Measurements from ENCODE around the gene TBC1D12. TPM values are rescaled to one million over a fixed set of nuclear protein-coding genes. Genes with fewer than 3 reads are reported as not detected.

TBC1D12 gene
- total RNA-seq, 3 donors from 2014 or later (not counting 1 experiment from before 2014, with no cell fraction given) = 1.2 to 4.8 (median 1.8) TPM

DNA sequence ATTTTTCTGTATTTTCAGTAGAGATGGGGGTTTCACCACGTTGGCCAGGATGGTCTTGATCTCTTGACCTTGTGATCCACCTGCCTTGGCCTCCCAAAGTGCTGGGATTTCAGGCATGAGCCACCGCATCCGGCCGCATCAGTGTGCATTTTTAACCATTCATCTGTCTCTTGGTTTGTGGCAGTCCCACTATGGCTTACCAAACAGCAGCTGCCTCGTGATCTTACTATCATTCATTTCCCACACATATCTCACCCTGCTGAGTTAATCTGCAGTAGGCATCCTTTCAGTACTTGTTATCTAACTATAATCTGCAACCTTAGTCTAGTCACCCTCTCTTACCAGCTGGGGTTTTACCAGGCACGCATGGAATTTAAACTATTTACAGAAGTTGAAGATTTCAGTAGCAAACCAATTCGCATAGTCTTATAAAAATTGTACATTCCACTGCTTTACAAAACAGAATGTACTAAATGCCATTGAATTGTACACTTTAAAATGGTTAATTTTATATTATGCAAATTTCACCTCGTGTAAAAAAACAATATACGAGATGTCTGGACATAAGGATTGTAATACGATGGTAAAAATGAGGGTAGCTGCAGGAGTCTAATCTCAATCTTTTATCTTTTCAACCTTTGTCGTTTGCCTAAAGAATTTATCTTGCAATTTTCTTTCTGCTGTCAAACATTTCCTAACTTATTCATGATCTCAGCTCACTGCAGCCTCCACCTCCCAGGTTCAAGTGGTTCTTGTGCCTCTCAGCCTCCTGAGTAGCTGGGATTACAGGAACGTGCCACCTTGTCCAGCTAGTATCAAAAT, 4.6 kb upstream of the TBC1D12 start:
- TF ChIP-seq, protein P1, sequence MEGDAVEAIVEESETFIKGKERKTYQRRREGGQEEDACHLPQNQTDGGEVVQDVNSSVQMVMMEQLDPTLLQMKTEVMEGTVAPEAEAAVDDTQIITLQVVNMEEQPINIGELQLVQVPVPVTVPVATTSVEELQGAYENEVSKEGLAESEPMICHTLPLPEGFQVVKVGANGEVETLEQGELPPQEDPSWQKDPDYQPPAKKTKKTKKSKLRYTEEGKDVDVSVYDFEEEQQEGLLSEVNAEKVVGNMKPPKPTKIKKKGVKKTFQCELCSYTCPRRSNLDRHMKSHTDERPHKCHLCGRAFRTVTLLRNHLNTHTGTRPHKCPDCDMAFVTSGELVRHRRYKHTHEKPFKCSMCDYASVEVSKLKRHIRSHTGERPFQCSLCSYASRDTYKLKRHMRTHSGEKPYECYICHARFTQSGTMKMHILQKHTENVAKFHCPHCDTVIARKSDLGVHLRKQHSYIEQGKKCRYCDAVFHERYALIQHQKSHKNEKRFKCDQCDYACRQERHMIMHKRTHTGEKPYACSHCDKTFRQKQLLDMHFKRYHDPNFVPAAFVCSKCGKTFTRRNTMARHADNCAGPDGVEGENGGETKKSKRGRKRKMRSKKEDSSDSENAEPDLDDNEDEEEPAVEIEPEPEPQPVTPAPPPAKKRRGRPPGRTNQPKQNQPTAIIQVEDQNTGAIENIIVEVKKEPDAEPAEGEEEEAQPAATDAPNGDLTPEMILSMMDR (IDR thresholded peaks at IDR 0.05) = no peak
- WGBS (ENCODE audit: insufficient coverage) = 84% methylated on average over 11 of the region's 12 CpGs
- Mint-ChIP-seq H3K27ac (no peak overlapping the region), H3K4me3 (no peak overlapping the region), H3K9me3 (peaks cover 0 to 2% of the 10 kb centered on the region in 2 donors), H3K36me3 (no peaks in the 10 kb centered on the region), H3K27me3 (ENCODE audit: low read depth in 2 of 2) (peaks cover 22 to 33% of the 10 kb centered on the region in 2 donors), H3K4me1 (no peaks in the 10 kb centered on the region)
- H3K4me1 ChIP-seq (ENCODE audit: control insufficient read depth, insufficient read depth, low read length) = peaks cover 8% of the 10 kb centered on the region
- no peak overlapping the region for H3K4me3 ChIP-seq (ENCODE audit: low read length)
- H3K9me3 ChIP-seq (ENCODE audit: control insufficient read depth, insufficient read depth, low read length) = no peaks in the 10 kb centered on the region
- H3K27ac ChIP-seq (ENCODE audit: low read length) = no peak overlapping the region
- intact Hi-C loops (cut with micrococcal nuclease) = no loop called here
- H3K27me3 ChIP-seq (ENCODE audit: control insufficient read depth, insufficient read depth, low read length) = peaks cover 6% of the 10 kb centered on the region
- no peaks in the 10 kb centered on the region for H3K36me3 ChIP-seq (ENCODE audit: control insufficient read depth, insufficient read depth, low read length)
- DNase-seq (no peak), ATAC-seq (no peak)

DNA sequence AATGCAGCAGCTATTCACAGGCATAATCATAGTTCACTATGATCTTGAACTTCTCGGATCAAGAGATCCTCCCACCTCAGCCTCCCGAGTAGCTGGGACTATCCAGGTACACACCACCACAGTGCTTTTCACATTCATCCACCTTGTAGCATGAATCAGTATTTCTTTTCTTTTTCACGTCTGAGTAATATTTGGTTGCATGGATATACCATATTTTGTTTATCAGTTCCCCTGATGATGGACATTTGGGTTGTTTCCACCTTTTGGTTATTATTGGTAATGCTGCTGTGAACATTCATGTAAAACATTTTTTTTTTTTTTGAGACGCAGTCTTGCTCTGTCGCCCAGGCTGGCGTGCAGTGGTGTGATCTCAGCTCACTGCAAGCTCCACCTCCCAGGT, 3.6 kb upstream of the TBC1D12 start:
- H3K36me3 Mint-ChIP-seq = no peaks in the 10 kb centered on the region
- no peaks in the 10 kb centered on the region for H3K36me3 ChIP-seq (ENCODE audit: control insufficient read depth, insufficient read depth, low read length)
- DNase-seq (no peak), ATAC-seq (no peak)
- peaks cover 25 to 33% of the 10 kb centered on the region in 2 donors for H3K27me3 Mint-ChIP-seq (ENCODE audit: low read depth in 2 of 2)
- no peak overlapping the region for H3K27ac Mint-ChIP-seq
- peaks cover 3 to 4% of the 10 kb centered on the region in 2 donors for H3K4me1 Mint-ChIP-seq
- H3K4me3 Mint-ChIP-seq = no peak overlapping the region
- TF ChIP-seq, protein P1 (IDR thresholded peaks at IDR 0.05) = no peak
- intact Hi-C loops (cut with micrococcal nuclease) = no loop called here
- H3K27ac ChIP-seq (ENCODE audit: low read length) = no peak overlapping the region
- H3K27me3 ChIP-seq (ENCODE audit: control insufficient read depth, insufficient read depth, low read length) = peaks cover 6% of the 10 kb centered on the region
- WGBS (ENCODE audit: insufficient coverage) = 87% methylated on average over 5 of the region's 6 CpGs
- no peak overlapping the region for H3K4me3 ChIP-seq (ENCODE audit: low read length)
- peaks cover 10% of the 10 kb centered on the region for H3K4me1 ChIP-seq (ENCODE audit: control insufficient read depth, insufficient read depth, low read length)
- H3K9me3 ChIP-seq (ENCODE audit: control insufficient read depth, insufficient read depth, low read length) = no peaks in the 10 kb centered on the region
- H3K9me3 Mint-ChIP-seq = peaks cover 0 to 2% of the 10 kb centered on the region in 2 donors

DNA sequence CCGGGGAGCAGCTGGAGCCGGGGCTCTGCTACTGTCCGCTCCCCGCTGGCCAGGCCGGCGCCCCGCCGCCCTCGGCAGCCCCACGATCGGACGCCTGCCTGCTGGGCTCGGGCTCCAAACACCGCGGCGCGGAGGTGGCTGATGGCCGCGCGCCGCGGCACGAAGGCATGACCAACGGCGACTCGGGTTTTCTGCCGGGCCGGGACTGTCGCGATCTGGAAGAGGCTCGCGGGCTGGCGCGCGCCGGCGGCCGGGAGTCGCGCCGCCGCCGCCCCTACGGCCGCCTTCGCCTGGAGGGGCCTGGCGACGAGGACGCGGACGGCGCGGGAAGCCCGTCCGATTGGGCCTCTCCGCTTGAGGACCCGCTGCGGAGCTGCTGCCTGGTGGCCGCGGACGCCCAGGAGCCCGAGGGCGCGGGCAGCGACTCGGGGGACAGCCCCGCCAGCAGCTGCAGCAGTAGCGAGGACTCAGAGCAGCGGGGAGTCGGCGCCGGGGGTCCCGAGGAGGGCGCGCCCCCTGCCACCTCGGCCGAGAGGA, 570 bp downstream of the TBC1D12 start:
- H3K4me3 ChIP-seq (ENCODE audit: low read length) = peak overlapping the region; percentile 67
- H3K36me3 ChIP-seq (ENCODE audit: control insufficient read depth, insufficient read depth, low read length) = no peaks in the 10 kb centered on the region
- no peaks in the 10 kb centered on the region for H3K9me3 ChIP-seq (ENCODE audit: control insufficient read depth, insufficient read depth, low read length)
- Mint-ChIP-seq H3K27me3 (ENCODE audit: low read depth in 2 of 2) (peaks cover 30 to 43% of the 10 kb centered on the region in 2 donors), H3K27ac (no peak overlapping the region), H3K4me3 (peak overlapping the region; percentile 28), H3K9me3 (peaks cover 0 to 2% of the 10 kb centered on the region in 2 donors), H3K36me3 (no peaks in the 10 kb centered on the region), H3K4me1 (peaks cover 7% of the 10 kb centered on the region in 2 donors)
- DNase-seq (peak in 1 of 2 donors; percentile 5), ATAC-seq (peak; percentile 26 to 48 (median 29))
- TF ChIP-seq, protein P1 (IDR thresholded peaks at IDR 0.05) = no peak
- peaks cover 6% of the 10 kb centered on the region for H3K27me3 ChIP-seq (ENCODE audit: control insufficient read depth, insufficient read depth, low read length)
- WGBS (ENCODE audit: insufficient coverage) = under 1% methylated on average over 77 of the region's 77 CpGs
- H3K27ac ChIP-seq (ENCODE audit: low read length) = peak overlapping the region; percentile 67
- intact Hi-C loops (cut with micrococcal nuclease) = no loop called here
- H3K4me1 ChIP-seq (ENCODE audit: control insufficient read depth, insufficient read depth, low read length) = peaks cover 15% of the 10 kb centered on the region

Measured in natural killer cell (primary cell).